ENCODE measurements around the gene IGFN1. TPM values are rescaled to one million over a fixed set of nuclear protein-coding genes. Genes with fewer than 3 reads are reported as not detected.

Gene IGFN1
- polyA plus RNA-seq, 1 donor from 2014 or later = not detected

DNA sequence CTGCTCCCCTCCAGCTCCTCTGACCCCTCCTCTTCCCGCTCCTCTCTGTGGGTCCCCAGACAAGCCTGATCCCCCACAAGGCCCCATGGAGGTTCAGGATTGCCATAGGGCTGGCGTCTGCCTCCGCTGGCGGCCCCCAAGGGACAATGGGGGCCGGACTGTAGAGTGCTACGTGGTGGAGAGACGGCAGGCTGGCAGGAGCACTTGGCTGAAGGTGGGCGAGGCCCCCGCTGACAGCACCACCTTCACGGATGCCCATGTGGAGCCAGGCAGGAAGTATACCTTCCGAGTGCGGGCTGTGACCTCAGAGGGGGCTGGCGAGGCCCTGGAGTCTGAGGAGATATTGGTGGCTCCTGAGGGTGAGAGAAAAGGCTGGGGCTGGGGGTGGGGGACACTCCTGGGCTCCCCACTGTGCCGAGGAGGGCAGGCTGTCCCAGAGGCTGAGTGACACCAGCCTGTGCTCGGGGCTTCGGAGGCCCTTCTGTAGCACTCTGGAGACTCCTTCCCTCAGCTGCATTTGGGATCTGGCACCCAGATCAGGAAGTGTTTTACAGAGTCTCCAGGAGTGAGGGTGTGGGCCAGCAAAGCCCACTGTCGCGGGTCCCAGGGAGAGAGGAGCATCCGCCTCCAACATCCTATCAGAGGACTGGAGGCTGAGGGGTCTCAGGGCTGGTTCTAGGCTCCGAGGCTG, 25.9 kb downstream of the IGFN1 start:
- H3K27me3 ChIP-seq (ENCODE audit: insufficient read depth, low read depth, low read length) = no peaks in the 10 kb centered on the region
- H3K4me2 ChIP-seq (ENCODE audit: low read length) = no peak overlapping the region
- H3K79me2 ChIP-seq (replicated peaks; ENCODE audit: insufficient read depth, low read length) = no peaks in the 10 kb centered on the region
- H3K9me3 ChIP-seq (ENCODE audit: low read length) = no peaks in the 10 kb centered on the region
- no peaks in the 10 kb centered on the region for H3K9me2 ChIP-seq (ENCODE audit: insufficient read depth, low read length)
- no peaks in the 10 kb centered on the region for H3K36me3 ChIP-seq (ENCODE audit: insufficient read depth, low read length)
- H3K4me3 ChIP-seq (ENCODE audit: low read length) = no peak overlapping the region
- no peak overlapping the region for H3K9ac ChIP-seq (ENCODE audit: low read length)
- TF ChIP-seq, protein P1, sequence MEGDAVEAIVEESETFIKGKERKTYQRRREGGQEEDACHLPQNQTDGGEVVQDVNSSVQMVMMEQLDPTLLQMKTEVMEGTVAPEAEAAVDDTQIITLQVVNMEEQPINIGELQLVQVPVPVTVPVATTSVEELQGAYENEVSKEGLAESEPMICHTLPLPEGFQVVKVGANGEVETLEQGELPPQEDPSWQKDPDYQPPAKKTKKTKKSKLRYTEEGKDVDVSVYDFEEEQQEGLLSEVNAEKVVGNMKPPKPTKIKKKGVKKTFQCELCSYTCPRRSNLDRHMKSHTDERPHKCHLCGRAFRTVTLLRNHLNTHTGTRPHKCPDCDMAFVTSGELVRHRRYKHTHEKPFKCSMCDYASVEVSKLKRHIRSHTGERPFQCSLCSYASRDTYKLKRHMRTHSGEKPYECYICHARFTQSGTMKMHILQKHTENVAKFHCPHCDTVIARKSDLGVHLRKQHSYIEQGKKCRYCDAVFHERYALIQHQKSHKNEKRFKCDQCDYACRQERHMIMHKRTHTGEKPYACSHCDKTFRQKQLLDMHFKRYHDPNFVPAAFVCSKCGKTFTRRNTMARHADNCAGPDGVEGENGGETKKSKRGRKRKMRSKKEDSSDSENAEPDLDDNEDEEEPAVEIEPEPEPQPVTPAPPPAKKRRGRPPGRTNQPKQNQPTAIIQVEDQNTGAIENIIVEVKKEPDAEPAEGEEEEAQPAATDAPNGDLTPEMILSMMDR (IDR thresholded peaks at IDR 0.05; ENCODE audit: poor library complexity, severe bottlenecking) = no peak
- no peak for TF ChIP-seq POLR2AphosphoS5 (IDR thresholded peaks at IDR 0.05)
- no peak for TF ChIP-seq RAD21 (conservative IDR thresholded peaks at IDR 0.05)
- TF ChIP-seq EP300 (conservative IDR thresholded peaks at IDR 0.05; ENCODE audit: poor library complexity, severe bottlenecking) = no peak
- no peak for TF ChIP-seq SMC3 (conservative IDR thresholded peaks at IDR 0.05; ENCODE audit: poor library complexity)
- no peak for TF ChIP-seq MXI1 (conservative IDR thresholded peaks at IDR 0.05; ENCODE audit: poor library complexity, severe bottlenecking)
- TF ChIP-seq TAF1 (IDR thresholded peaks at IDR 0.05; ENCODE audit: low read depth) = no peak
- TF ChIP-seq EZH2 (IDR thresholded peaks at IDR 0.05; ENCODE audit: borderline replicate concordance, insufficient read depth, low read length, poor library complexity, severe bottlenecking) = no peak
- TF ChIP-seq, protein P2, sequence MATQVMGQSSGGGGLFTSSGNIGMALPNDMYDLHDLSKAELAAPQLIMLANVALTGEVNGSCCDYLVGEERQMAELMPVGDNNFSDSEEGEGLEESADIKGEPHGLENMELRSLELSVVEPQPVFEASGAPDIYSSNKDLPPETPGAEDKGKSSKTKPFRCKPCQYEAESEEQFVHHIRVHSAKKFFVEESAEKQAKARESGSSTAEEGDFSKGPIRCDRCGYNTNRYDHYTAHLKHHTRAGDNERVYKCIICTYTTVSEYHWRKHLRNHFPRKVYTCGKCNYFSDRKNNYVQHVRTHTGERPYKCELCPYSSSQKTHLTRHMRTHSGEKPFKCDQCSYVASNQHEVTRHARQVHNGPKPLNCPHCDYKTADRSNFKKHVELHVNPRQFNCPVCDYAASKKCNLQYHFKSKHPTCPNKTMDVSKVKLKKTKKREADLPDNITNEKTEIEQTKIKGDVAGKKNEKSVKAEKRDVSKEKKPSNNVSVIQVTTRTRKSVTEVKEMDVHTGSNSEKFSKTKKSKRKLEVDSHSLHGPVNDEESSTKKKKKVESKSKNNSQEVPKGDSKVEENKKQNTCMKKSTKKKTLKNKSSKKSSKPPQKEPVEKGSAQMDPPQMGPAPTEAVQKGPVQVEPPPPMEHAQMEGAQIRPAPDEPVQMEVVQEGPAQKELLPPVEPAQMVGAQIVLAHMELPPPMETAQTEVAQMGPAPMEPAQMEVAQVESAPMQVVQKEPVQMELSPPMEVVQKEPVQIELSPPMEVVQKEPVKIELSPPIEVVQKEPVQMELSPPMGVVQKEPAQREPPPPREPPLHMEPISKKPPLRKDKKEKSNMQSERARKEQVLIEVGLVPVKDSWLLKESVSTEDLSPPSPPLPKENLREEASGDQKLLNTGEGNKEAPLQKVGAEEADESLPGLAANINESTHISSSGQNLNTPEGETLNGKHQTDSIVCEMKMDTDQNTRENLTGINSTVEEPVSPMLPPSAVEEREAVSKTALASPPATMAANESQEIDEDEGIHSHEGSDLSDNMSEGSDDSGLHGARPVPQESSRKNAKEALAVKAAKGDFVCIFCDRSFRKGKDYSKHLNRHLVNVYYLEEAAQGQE (IDR thresholded peaks at IDR 0.05; ENCODE audit: borderline replicate concordance) = no peak
- no peak overlapping the region for H3K27ac ChIP-seq (ENCODE audit: low read length)
- H3F3A ChIP-seq (ENCODE audit: insufficient read depth, low read length, poor library complexity, severe bottlenecking) = no peaks in the 10 kb centered on the region
- H2AFZ ChIP-seq (ENCODE audit: low read depth, low read length) = no peak overlapping the region
- H4K20me1 ChIP-seq (ENCODE audit: insufficient read depth) = no peaks in the 10 kb centered on the region

DNA sequence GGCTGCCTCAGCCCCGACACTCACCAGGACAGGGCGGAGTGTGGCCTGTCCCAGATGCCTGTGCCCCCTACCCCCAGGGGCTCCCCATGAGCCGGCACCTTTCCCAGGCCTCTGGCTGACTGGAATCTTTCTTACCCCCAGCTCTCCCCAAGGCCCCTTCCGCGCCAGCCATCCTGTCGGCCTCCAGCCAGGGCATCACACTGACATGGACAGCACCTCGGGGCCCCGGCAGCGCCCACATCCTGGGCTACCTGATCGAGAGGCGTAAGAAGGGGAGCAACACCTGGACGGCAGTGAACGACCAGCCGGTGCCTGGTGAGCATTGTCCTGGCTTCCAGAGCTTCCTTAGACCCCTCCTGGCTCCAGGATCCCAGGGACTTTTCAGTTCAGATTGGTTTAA, 26.5 kb downstream of the IGFN1 start:
- H3K4me2 ChIP-seq (ENCODE audit: low read length) = no peak overlapping the region
- no peak for TF ChIP-seq POLR2AphosphoS5 (IDR thresholded peaks at IDR 0.05)
- TF ChIP-seq EZH2 (IDR thresholded peaks at IDR 0.05; ENCODE audit: borderline replicate concordance, insufficient read depth, low read length, poor library complexity, severe bottlenecking) = no peak
- TF ChIP-seq MXI1 (conservative IDR thresholded peaks at IDR 0.05; ENCODE audit: poor library complexity, severe bottlenecking) = no peak
- TF ChIP-seq SMC3 (conservative IDR thresholded peaks at IDR 0.05; ENCODE audit: poor library complexity) = no peak
- no peak for TF ChIP-seq RAD21 (conservative IDR thresholded peaks at IDR 0.05)
- TF ChIP-seq, protein P2 (IDR thresholded peaks at IDR 0.05; ENCODE audit: borderline replicate concordance) = no peak
- no peak for TF ChIP-seq EP300 (conservative IDR thresholded peaks at IDR 0.05; ENCODE audit: poor library complexity, severe bottlenecking)
- TF ChIP-seq, protein P1 (IDR thresholded peaks at IDR 0.05; ENCODE audit: poor library complexity, severe bottlenecking) = no peak
- no peak for TF ChIP-seq TAF1 (IDR thresholded peaks at IDR 0.05; ENCODE audit: low read depth)
- H3K36me3 ChIP-seq (ENCODE audit: insufficient read depth, low read length) = no peaks in the 10 kb centered on the region
- H3K9ac ChIP-seq (ENCODE audit: low read length) = no peak overlapping the region
- no peaks in the 10 kb centered on the region for H4K20me1 ChIP-seq (ENCODE audit: insufficient read depth)
- H3K27me3 ChIP-seq (ENCODE audit: insufficient read depth, low read depth, low read length) = no peaks in the 10 kb centered on the region
- H2AFZ ChIP-seq (ENCODE audit: low read depth, low read length) = no peak overlapping the region
- no peaks in the 10 kb centered on the region for H3F3A ChIP-seq (ENCODE audit: insufficient read depth, low read length, poor library complexity, severe bottlenecking)
- H3K79me2 ChIP-seq (replicated peaks; ENCODE audit: insufficient read depth, low read length) = no peaks in the 10 kb centered on the region
- no peaks in the 10 kb centered on the region for H3K9me2 ChIP-seq (ENCODE audit: insufficient read depth, low read length)
- H3K27ac ChIP-seq (ENCODE audit: low read length) = no peak overlapping the region
- no peak overlapping the region for H3K4me3 ChIP-seq (ENCODE audit: low read length)
- H3K9me3 ChIP-seq (ENCODE audit: low read length) = no peaks in the 10 kb centered on the region
